ENCODE data around the gene BACH2. TPM values are rescaled to one million over a fixed set of nuclear protein-coding genes. Genes with fewer than 3 reads are reported as not detected.

BACH2 gene
- polyA plus RNA-seq, 2 donors = 0.24 to 0.26 TPM

DNA sequence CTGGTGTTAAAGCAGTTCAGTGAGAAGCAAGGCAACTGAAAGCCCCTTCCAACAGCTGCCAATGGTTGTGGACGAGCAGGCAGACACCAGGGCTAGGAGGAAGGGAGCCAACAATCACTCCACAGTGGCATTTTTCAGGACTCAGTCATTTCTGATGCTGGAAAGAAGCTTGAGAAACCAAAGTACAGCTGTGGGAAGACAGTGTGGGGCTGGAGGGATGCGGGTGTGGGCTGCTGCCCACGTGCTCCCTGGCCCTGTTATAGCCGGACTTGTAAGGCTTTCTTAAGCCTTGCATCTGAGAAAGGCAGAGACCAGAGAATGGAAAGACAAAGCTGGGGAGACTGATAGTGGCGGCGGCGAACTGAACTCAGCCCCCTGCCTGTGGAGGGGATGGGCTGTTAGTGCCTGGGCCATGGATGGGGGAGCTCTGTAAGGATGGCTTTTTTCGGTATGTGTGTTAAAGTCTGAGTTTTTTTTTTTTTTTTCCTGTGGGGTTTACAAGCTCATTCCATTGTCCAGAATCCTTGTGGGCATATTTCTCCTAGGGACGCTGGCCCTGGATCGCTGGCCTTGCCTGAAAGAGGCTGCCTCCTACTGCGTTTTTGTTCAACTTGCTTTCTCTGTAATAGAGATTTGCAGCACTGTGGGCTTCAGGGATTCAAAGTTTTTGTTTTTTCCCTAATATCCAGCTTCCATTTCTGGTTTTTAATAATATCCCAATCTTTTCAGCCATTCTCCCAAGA, 310.7 kb downstream of the BACH2 start:
- H3K4me3 ChIP-seq (ENCODE audit: low read depth in 1 of 2, low read length in 2 of 2) = no peak overlapping the region
- H3K36me3 ChIP-seq (ENCODE audit: control insufficient read depth in 2 of 2, insufficient read depth in 2 of 2, low read length in 1 of 2) = no peaks in the 10 kb centered on the region
- no peak overlapping the region for H3K27ac ChIP-seq (ENCODE audit: low read depth in 2 of 2, low read length in 1 of 2)
- WGBS, 2 donors = 84% methylated on average over 11 of the region's 11 CpGs
- peaks cover 3% of the 10 kb centered on the region in 2 donors for H3K4me1 ChIP-seq (ENCODE audit: control insufficient read depth in 2 of 2, insufficient read depth in 2 of 2, low read length in 1 of 2)
- H3K27me3 ChIP-seq (ENCODE audit: control insufficient read depth in 1 of 2, insufficient read depth in 2 of 2, low read length in 2 of 2) = no peaks in the 10 kb centered on the region
- no peaks in the 10 kb centered on the region for H3K9me3 ChIP-seq (ENCODE audit: control insufficient read depth in 2 of 2, insufficient read depth in 1 of 2, low read depth in 1 of 2, low read length in 1 of 2)

DNA sequence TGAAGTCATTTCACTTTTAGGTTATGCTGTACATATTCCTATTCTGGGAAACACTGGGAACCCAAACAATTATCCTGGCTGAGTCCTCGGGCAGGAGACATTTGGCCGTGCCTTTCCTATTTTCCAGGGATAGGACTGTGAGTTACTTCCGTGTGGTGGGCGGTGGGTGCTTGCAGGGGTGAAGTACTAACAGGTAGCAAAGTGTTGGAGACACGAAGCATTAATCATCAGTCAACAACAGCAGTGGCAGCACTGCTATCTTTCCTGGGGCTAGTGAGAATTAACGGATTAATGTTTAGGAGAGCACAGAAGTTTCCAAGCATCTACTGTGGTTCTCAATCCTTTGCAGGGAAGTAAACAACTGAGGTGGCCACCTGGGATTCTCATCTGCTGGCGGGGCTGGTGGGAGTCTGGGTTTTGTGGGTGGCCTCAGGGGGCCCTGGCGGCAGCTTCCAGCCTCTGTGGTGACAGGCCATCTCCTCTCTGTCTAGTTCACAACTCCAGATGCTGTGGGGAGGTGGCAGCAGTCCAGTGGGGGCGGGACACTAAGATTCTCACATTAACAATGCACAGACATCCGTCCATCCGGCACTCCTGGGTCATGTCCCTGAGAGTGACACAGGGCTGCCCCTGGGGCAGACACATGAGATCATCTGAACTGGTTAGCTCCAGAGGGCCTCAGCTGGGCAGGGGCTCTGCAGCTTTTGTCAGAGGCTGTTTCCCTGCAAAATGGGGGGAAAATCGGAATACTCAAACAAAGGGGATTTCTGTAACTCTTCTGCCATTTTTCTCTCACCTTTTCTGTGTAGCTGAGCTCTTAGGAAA, 311.5 kb downstream of the BACH2 start:
- H3K36me3 ChIP-seq (ENCODE audit: control insufficient read depth in 2 of 2, insufficient read depth in 2 of 2, low read length in 1 of 2) = no peaks in the 10 kb centered on the region
- WGBS, 2 donors = 42 to 55% methylated on average over 12 of the region's 12 CpGs
- no peaks in the 10 kb centered on the region for H3K9me3 ChIP-seq (ENCODE audit: control insufficient read depth in 2 of 2, insufficient read depth in 1 of 2, low read depth in 1 of 2, low read length in 1 of 2)
- no peaks in the 10 kb centered on the region for H3K27me3 ChIP-seq (ENCODE audit: control insufficient read depth in 1 of 2, insufficient read depth in 2 of 2, low read length in 2 of 2)
- peaks cover 3% of the 10 kb centered on the region in 2 donors for H3K4me1 ChIP-seq (ENCODE audit: control insufficient read depth in 2 of 2, insufficient read depth in 2 of 2, low read length in 1 of 2)
- no peak overlapping the region for H3K4me3 ChIP-seq (ENCODE audit: low read depth in 1 of 2, low read length in 2 of 2)
- no peak overlapping the region for H3K27ac ChIP-seq (ENCODE audit: low read depth in 2 of 2, low read length in 1 of 2)

DNA sequence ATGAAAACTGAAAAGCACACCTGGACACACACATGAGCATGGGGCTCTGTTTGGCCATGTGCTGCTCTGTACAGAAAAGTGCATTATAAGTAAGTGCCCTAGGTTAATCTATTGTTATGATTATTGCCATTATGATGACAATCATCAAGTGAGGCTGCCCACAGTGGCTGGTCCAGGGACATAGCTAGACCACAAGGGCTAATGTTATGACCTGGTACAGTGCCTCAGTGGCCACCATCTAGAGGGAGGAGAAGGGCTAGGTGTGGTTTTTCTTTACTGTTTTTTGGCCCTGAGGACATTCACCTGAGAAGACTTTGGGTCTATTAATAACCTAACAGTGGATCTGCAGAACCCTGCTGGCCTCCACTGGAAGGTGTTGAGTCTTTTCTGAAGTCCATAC, 316.3 kb downstream of the BACH2 start:
- Histone ChIP-seq H3K9me3 (ENCODE audit: control insufficient read depth in 2 of 2, insufficient read depth in 1 of 2, low read depth in 1 of 2, low read length in 1 of 2) (no peaks in the 10 kb centered on the region), H3K27ac (ENCODE audit: low read depth in 2 of 2, low read length in 1 of 2) (no peak overlapping the region), H3K36me3 (ENCODE audit: control insufficient read depth in 2 of 2, insufficient read depth in 2 of 2, low read length in 1 of 2) (no peaks in the 10 kb centered on the region), H3K27me3 (ENCODE audit: control insufficient read depth in 1 of 2, insufficient read depth in 2 of 2, low read length in 2 of 2) (no peaks in the 10 kb centered on the region), H3K4me1 (ENCODE audit: control insufficient read depth in 2 of 2, insufficient read depth in 2 of 2, low read length in 1 of 2) (peaks cover 0 to 3% of the 10 kb centered on the region in 2 donors), H3K4me3 (ENCODE audit: low read depth in 1 of 2, low read length in 2 of 2) (no peak overlapping the region)

DNA sequence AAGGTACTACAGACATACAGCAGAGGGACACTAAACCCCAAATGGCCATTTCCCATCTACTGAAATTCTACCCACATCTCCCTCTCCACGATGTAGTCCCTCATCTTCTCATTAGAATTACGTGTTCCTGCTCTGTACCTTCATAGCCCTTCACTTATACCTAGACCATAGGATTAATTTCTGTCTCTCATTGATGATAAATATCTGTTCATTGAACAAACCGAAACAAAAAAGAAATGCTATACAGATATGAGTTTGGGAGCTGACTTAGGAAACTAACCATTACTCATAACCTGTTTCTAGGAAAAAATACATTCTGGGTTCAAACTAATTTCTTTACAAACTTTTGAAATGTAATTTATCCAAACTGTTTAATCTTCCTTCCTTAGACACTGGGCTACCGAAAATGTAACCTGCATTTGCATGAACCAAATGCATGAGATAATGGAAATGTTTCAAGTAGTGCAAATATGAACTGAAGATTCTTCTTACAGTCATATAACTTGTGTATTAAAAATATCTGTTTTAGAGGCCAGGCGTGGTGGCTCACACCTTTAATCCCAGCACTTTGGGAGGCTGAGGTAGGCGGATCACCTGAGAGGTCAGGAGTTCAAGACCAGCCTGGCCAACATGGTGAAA, 317.0 kb downstream of the BACH2 start:
- 89 to 90% methylated on average over 6 of the region's 6 CpGs for WGBS, 2 donors
- Histone ChIP-seq H3K27ac (ENCODE audit: low read depth in 2 of 2, low read length in 1 of 2) (no peak overlapping the region), H3K4me1 (ENCODE audit: control insufficient read depth in 2 of 2, insufficient read depth in 2 of 2, low read length in 1 of 2) (no peaks in the 10 kb centered on the region)

DNA sequence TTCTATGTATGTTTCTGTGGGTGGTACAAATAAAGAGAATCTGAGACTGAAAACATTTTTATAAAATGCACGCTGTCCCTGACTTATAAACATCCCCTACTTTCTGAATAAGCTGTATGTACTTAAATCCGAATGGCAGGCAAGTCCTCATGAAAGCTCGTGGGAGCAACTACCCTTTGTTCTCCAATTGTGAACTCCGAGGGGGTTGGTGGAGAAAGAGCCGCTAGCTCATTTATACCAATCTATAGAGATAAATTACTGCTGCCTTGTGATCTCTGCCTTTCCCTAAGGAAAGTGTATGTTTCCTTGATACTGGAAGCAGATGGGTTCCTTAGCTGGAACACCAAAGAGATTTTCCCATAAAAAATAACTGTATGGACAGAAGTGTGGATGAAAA, 317.9 kb downstream of the BACH2 start:
- 75 to 88% methylated on average over 5 of the region's 5 CpGs for WGBS, 2 donors
- Histone ChIP-seq H3K27ac (ENCODE audit: low read depth in 2 of 2, low read length in 1 of 2) (no peak overlapping the region), H3K27me3 (ENCODE audit: control insufficient read depth in 1 of 2, insufficient read depth in 2 of 2, low read length in 2 of 2) (no peaks in the 10 kb centered on the region), H3K4me3 (ENCODE audit: low read depth in 1 of 2, low read length in 2 of 2) (no peak overlapping the region), H3K36me3 (ENCODE audit: control insufficient read depth in 2 of 2, insufficient read depth in 2 of 2, low read length in 1 of 2) (no peaks in the 10 kb centered on the region), H3K9me3 (ENCODE audit: control insufficient read depth in 2 of 2, insufficient read depth in 1 of 2, low read depth in 1 of 2, low read length in 1 of 2) (no peaks in the 10 kb centered on the region), H3K4me1 (ENCODE audit: control insufficient read depth in 2 of 2, insufficient read depth in 2 of 2, low read length in 1 of 2) (no peaks in the 10 kb centered on the region)

More for the DNA sequence above, 317.0 kb downstream of the BACH2 start:
- H3K27me3 ChIP-seq (ENCODE audit: control insufficient read depth in 1 of 2, insufficient read depth in 2 of 2, low read length in 2 of 2) = no peaks in the 10 kb centered on the region
- no peaks in the 10 kb centered on the region for H3K36me3 ChIP-seq (ENCODE audit: control insufficient read depth in 2 of 2, insufficient read depth in 2 of 2, low read length in 1 of 2)
- H3K9me3 ChIP-seq (ENCODE audit: control insufficient read depth in 2 of 2, insufficient read depth in 1 of 2, low read depth in 1 of 2, low read length in 1 of 2) = no peaks in the 10 kb centered on the region
- H3K4me3 ChIP-seq (ENCODE audit: low read depth in 1 of 2, low read length in 2 of 2) = no peak overlapping the region

DNA sequence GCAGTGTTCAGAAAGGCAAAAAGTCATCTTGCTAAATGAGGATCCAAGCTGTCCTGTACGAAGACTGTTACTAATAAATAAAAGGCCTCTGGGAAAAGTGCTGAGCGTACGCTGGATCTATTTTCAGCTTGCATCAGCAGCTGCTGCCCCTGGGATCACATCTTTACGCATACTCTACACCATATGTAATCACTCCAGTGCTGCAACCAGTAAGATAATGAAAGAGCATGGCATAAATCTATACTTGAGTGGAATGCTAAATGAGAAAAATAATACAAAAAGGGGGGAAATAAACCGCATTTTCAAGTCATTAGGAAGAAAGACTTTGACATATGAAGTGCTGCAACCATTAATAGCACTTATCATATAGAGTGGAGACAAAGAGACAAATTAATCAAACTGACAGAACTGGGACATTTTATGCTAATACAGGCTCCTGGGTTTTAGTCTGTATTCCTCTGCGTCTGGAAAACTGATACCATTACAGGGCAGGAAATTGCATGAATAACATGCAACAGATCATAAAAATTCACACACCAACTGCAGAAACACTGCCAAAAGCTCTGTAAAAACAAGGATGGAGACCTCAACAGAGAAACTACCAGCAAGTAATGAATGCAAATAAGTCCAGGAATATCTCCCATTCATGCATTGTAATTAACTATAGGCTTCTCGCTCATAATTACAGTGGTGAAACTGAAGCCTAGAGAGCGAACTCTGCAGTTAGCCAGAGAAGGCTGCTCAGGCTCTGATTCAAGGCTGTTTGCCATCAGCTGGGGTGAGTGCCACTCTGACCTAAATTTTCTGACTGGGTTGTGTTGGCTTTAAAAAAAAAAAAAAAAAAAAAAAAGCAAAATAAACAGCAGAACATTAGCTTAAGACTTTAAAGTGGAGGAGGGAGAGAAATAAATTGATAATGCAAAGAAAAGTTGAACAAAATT, 318.6 kb downstream of the BACH2 start:
- no peak overlapping the region for H3K4me3 ChIP-seq (ENCODE audit: low read depth in 1 of 2, low read length in 2 of 2)
- no peaks in the 10 kb centered on the region for H3K9me3 ChIP-seq (ENCODE audit: control insufficient read depth in 2 of 2, insufficient read depth in 1 of 2, low read depth in 1 of 2, low read length in 1 of 2)
- WGBS, 2 donors = 61 to 66% methylated on average over 8 of the region's 8 CpGs
- no peaks in the 10 kb centered on the region for H3K4me1 ChIP-seq (ENCODE audit: control insufficient read depth in 2 of 2, insufficient read depth in 2 of 2, low read length in 1 of 2)
- H3K27ac ChIP-seq (ENCODE audit: low read depth in 2 of 2, low read length in 1 of 2) = no peak overlapping the region
- no peaks in the 10 kb centered on the region for H3K36me3 ChIP-seq (ENCODE audit: control insufficient read depth in 2 of 2, insufficient read depth in 2 of 2, low read length in 1 of 2)
- no peaks in the 10 kb centered on the region for H3K27me3 ChIP-seq (ENCODE audit: control insufficient read depth in 1 of 2, insufficient read depth in 2 of 2, low read length in 2 of 2)

DNA sequence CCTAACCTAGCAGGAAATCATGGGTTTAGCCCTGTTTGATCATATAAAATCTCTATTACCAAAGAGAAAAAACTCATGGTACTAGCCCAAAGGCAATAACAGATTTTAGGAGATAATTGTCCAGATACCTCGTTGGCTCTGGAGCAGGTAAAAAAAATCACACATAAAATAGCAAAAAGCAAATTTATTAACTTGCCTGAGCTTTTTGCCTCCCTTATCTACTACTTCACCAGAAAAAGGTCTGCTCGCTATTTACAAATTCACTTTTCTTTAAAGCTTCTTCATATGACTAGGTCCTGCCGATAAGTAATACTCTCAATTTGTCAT, 320.0 kb downstream of the BACH2 start:
- WGBS, 2 donors = 88 to 89% methylated on average over 3 of the region's 3 CpGs
- H3K27me3 ChIP-seq (ENCODE audit: control insufficient read depth in 1 of 2, insufficient read depth in 2 of 2, low read length in 2 of 2) = no peaks in the 10 kb centered on the region
- H3K27ac ChIP-seq (ENCODE audit: low read depth in 2 of 2, low read length in 1 of 2) = no peak overlapping the region
- H3K4me3 ChIP-seq (ENCODE audit: low read depth in 1 of 2, low read length in 2 of 2) = no peak overlapping the region
- no peaks in the 10 kb centered on the region for H3K9me3 ChIP-seq (ENCODE audit: control insufficient read depth in 2 of 2, insufficient read depth in 1 of 2, low read depth in 1 of 2, low read length in 1 of 2)
- no peaks in the 10 kb centered on the region for H3K36me3 ChIP-seq (ENCODE audit: control insufficient read depth in 2 of 2, insufficient read depth in 2 of 2, low read length in 1 of 2)
- H3K4me1 ChIP-seq (ENCODE audit: control insufficient read depth in 2 of 2, insufficient read depth in 2 of 2, low read length in 1 of 2) = no peaks in the 10 kb centered on the region

DNA sequence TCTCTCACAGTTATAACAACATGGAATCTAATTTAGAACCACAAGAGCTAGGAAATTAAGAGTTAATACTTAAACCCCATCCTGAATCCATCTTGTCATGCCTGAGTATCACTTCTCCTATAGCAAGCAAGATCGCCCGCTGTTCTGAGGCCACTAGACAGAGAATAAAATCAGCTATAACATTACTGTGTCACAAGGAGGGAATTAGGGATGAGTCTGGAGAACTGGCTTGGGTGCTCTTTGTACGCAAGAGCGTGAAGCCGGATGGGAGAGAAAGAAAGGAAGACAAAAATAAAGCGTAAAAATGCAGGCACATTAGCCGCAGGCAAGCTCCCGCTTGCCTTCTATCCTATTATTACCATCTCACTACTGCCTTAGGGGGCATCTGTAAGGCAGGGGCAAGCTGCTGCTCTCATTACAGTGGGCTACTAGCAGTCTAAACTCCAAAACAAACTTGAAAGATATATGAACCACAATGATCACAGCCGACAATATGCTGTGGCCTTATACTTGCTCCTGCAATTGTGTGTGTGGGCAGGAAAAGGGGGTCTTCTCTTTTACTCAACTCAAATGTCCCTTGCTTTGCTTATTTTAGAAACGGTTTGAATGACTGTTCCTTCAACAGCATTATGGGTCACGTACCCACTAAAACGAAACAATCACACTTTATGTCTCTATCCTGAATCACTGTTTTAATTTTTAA, 320.5 kb downstream of the BACH2 start:
- WGBS, 2 donors = 81 to 88% methylated on average over 12 of the region's 12 CpGs
- no peaks in the 10 kb centered on the region for H3K36me3 ChIP-seq (ENCODE audit: control insufficient read depth in 2 of 2, insufficient read depth in 2 of 2, low read length in 1 of 2)
- H3K4me3 ChIP-seq (ENCODE audit: low read depth in 1 of 2, low read length in 2 of 2) = no peak overlapping the region
- H3K4me1 ChIP-seq (ENCODE audit: control insufficient read depth in 2 of 2, insufficient read depth in 2 of 2, low read length in 1 of 2) = no peaks in the 10 kb centered on the region
- H3K9me3 ChIP-seq (ENCODE audit: control insufficient read depth in 2 of 2, insufficient read depth in 1 of 2, low read depth in 1 of 2, low read length in 1 of 2) = no peaks in the 10 kb centered on the region
- H3K27ac ChIP-seq (ENCODE audit: low read depth in 2 of 2, low read length in 1 of 2) = no peak overlapping the region
- H3K27me3 ChIP-seq (ENCODE audit: control insufficient read depth in 1 of 2, insufficient read depth in 2 of 2, low read length in 2 of 2) = no peaks in the 10 kb centered on the region

DNA sequence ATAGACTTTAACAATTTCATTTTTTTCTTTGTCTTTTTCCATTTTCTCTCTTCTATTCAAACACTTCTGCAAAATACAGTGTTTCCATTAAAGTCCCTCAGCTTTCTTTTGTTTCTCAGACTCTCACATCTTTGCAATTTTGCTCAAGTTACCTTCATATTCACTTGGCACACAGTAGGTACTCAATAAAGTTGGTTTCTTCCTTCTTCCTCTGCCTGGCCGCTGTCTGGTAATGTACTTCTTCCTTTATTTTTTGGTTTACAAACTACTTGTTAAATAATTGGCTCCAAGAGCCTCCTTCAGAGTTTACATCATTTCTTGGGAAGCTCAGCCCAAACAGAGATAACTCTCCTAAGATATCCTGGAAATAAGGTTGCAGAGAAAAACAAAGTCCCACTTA, 321.3 kb downstream of the BACH2 start:
- Histone ChIP-seq H3K27ac (ENCODE audit: low read depth in 2 of 2, low read length in 1 of 2) (no peak overlapping the region), H3K27me3 (ENCODE audit: control insufficient read depth in 1 of 2, insufficient read depth in 2 of 2, low read length in 2 of 2) (no peaks in the 10 kb centered on the region), H3K4me3 (ENCODE audit: low read depth in 1 of 2, low read length in 2 of 2) (no peak overlapping the region), H3K4me1 (ENCODE audit: control insufficient read depth in 2 of 2, insufficient read depth in 2 of 2, low read length in 1 of 2) (no peaks in the 10 kb centered on the region), H3K36me3 (ENCODE audit: control insufficient read depth in 2 of 2, insufficient read depth in 2 of 2, low read length in 1 of 2) (no peaks in the 10 kb centered on the region), H3K9me3 (ENCODE audit: control insufficient read depth in 2 of 2, insufficient read depth in 1 of 2, low read depth in 1 of 2, low read length in 1 of 2) (no peaks in the 10 kb centered on the region)
- 73 to 88% methylated on average over 1 of the region's 1 CpG for WGBS, 2 donors

All from esophagus (tissue), 2 donors.